ENCODE measurements around the gene POU6F1. TPM values are rescaled to one million over a fixed set of nuclear protein-coding genes. Genes with fewer than 3 reads are reported as not detected.

POU6F1 gene
- 10 to 100 TPM in 1 of 10 donors, 1 to 10 TPM in 9; 4.9 to 13.9 (median 7.8) TPM for total RNA-seq
- polyA plus RNA-seq: 10 to 100 TPM in 1 of 2 donors, 1 to 10 TPM in 1; 4.1 to 10.1 TPM
- long read RNA-seq, donor 1, partial matches to known transcripts: 1 of 5 reads
- long read RNA-seq, donor 1, other reads (novel, unspliced or antisense): 4 of 5 reads
- long read RNA-seq, donor 2, partial matches to known transcripts: 5 of 14 reads
- long read RNA-seq, donor 2, other reads (novel, unspliced or antisense): 7 of 14 reads
- long read RNA-seq, donor 3, partial matches to known transcripts: 10 of 13 reads
- long read RNA-seq, donor 3, other reads (novel, unspliced or antisense): 3 of 13 reads

DNA sequence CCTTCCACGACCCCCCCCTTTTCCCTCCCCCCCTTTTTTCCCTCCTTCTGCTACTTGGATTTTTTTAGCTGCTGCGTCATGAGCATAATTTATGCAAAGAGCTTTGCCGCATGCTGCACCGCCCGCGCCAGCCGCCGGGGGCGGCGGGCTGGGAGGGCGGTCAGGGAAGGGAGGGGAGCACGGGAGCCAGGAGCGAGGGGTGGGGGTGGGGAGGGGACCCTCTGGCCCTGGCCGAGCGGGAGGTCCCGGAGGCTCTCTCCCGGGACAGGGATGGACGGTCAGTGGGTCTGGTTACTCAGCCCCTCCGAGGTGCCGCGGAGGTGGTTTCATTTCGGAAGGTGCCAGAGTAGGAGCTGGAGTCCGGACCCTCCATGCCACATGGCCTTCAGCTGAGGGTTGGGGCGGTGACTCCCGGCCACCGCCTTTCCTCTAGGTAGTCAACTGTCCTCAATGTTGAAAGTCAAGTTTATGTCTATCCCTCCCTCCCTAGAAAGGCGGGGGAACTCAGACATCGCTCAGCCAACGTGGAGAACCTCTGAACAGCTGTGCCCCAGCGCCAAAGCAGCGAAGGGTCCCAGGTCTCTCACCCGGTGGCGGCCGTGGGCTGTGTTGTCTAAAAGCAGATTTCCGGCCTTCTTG, at the start of gene POU6F1:
POU6F1 (minus strand) TSS at position 95 of the 639 bp plus-strand sequence. CDS start 11,226 bp downstream, outside the sequence.
- 1 to 2% methylated on average over 33 to 35 of the region's 35 CpGs for WGBS, 2 donors
- H3K27me3 ChIP-seq: no peaks in the 10 kb centered on the region
- H3K36me3 ChIP-seq: no peaks in the 10 kb centered on the region
- H3K9me3 ChIP-seq: no peaks in the 10 kb centered on the region
- H3K4me1 ChIP-seq: peaks cover 6 to 26% (median 19%) of the 10 kb centered on the region in 9 donors
- H3K27ac ChIP-seq: peak within 1 kb of the TSS; percentile 90 to 98 (median 96)
- peak within 1 kb of the TSS; percentile 84 to 98 (median 90) for H3K4me3 ChIP-seq
- TF ChIP-seq CTCF (IDR thresholded peaks at IDR 0.05): peak; percentile 53 to 64 (median 59)
- intact Hi-C loops (cut with DNase I): loop anchor here in 6 of 10 donors (1.0 to 5.0 kb wide), 6 partner anchors 21 to 171 kb away; partner anchors contain the start of genes TFCP2 (in 3 of the 6), DAZAP2 (in 2 of the 6) and LETMD1 (in 1 of the 6)
- DNase-seq (peak; percentile 77), ATAC-seq (peak; percentile 92 to 97 (median 94))

DNA sequence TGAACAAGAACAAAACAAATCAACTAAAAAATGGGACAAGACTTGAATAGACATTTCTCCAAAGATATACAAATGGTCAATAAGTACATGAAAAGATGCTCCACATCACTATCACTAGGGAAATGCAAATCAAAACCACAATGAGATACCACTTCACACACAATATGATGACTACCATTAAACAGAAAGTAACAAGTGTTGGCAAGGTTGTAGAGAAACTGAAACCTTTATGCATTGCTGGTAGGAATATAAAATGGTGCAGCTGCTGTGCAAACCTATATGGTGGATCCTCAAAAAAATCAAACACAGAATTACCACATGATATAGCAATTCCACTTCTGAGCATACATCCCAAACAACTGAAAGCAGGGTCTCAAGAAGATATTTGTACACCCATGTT, 47.2 kb upstream of the POU6F1 start:
- ATAC-seq: no peak

GRCh38 chr12:51264297-51264696, 46.4 kb upstream of the POU6F1 start:
- ATAC-seq (no peak), DNase-seq (no peak)
- no peak overlapping the region for H3K27ac ChIP-seq
- intact Hi-C loops (cut with DNase I): no loop called here
- H3K36me3 ChIP-seq: no peaks in the 10 kb centered on the region
- no peak for TF ChIP-seq CTCF (IDR thresholded peaks at IDR 0.05)
- 96 to 97% methylated on average over 5 of the region's 5 CpGs for WGBS, 2 donors
- no peaks in the 10 kb centered on the region for H3K9me3 ChIP-seq
- H3K4me1 ChIP-seq: peaks cover 0 to 24% (median 4%) of the 10 kb centered on the region in 9 donors
- H3K27me3 ChIP-seq: no peaks in the 10 kb centered on the region
- H3K4me3 ChIP-seq: no peak overlapping the region

More for the DNA sequence above, 47.2 kb upstream of the POU6F1 start:
- intact Hi-C loops (cut with DNase I): loop anchor here in 6 of 10 donors (5.0 kb wide), 1 partner anchor 77 kb away; no protein-coding TSS in a partner anchor
- Histone ChIP-seq H3K27me3 (no peaks in the 10 kb centered on the region), H3K4me1 (peaks cover 0 to 27% (median 7%) of the 10 kb centered on the region in 9 donors), H3K27ac (no peak overlapping the region), H3K4me3 (no peak overlapping the region), H3K36me3 (no peaks in the 10 kb centered on the region), H3K9me3 (no peaks in the 10 kb centered on the region)
- no peak for TF ChIP-seq CTCF (IDR thresholded peaks at IDR 0.05)
- no peak for DNase-seq

GRCh38 chr12:51263341-51263740, 45.5 kb upstream of the POU6F1 start:
- intact Hi-C loops (cut with DNase I): no loop called here

More at GRCh38 chr12:51263341-51263740, 45.5 kb upstream of the POU6F1 start:
- Histone ChIP-seq H3K27me3 (no peaks in the 10 kb centered on the region), H3K4me1 (peaks cover 0 to 14% (median 0%) of the 10 kb centered on the region in 9 donors), H3K36me3 (no peaks in the 10 kb centered on the region), H3K9me3 (no peaks in the 10 kb centered on the region), H3K4me3 (no peak overlapping the region), H3K27ac (no peak overlapping the region)
- TF ChIP-seq CTCF (IDR thresholded peaks at IDR 0.05): no peak
- ATAC-seq (no peak), DNase-seq (no peak)
- 95 to 99% methylated on average over 3 of the region's 3 CpGs for WGBS, 2 donors

Measured in heart right ventricle (tissue), 16 donors.